Naive thymus-derived CD8-positive, alpha-beta T cell (primary cell): Measurements from ENCODE around the gene EMID1. TPM values are rescaled to one million over a fixed set of nuclear protein-coding genes. Genes with fewer than 3 reads are reported as not detected.

Source experiments
- polyA plus RNA-seq, 3 donors: library from polyadenylated mRNA; unstranded; fragments of 300-500 nt; fragmentation: Illumina TruSeq; gene quantifications; one replicate each; pipeline ENCODE4 v1.2.3, GENCODE V29; 2021
- total RNA-seq, 8 experiments: library from RNA in 2 of 8; stranded (reverse) in 2 of 8; gene quantifications; one replicate each; pipeline ENCODE4 v1.2.3 and lab custom pipeline; 2021 to 2026

EMID1 gene
- total and polyA plus RNA-seq, 5 experiments from 2014 or later, result not detected

Other genes starting within 250 kb of the EMID1 start
- not detected for gene C22orf31, start 144.1 kb upstream of the EMID1 start, total RNA-seq
- gene C22orf31, start 144.1 kb upstream of the EMID1 start, polyA plus RNA-seq, result not detected
- not detected for gene KREMEN1, start 132.9 kb upstream of the EMID1 start, total RNA-seq
- not detected for gene KREMEN1, start 132.9 kb upstream of the EMID1 start, polyA plus RNA-seq
- gene RHBDD3, start 62.1 kb downstream of the EMID1 start, total RNA-seq, result 10 to 100 TPM; 18.7 to 19.2 TPM
- 10 to 100 TPM in 1 of 3 donors, 1 to 10 TPM in 2; 4.7 to 13.1 (median 4.9) TPM for gene RHBDD3, start 62.1 kb downstream of the EMID1 start, polyA plus RNA-seq
- 100 to 1,000 TPM; 290 to 292 TPM for gene EWSR1, start 62.4 kb downstream of the EMID1 start, total RNA-seq
- gene EWSR1, start 62.4 kb downstream of the EMID1 start, polyA plus RNA-seq, result 100 to 1,000 TPM; 141 to 215 (median 175) TPM
- gene GAS2L1, start 100.8 kb downstream of the EMID1 start, total RNA-seq, result not detected
- under 1 TPM in 1 of 3 donors, not detected in 2; 0.54 TPM for gene GAS2L1, start 100.8 kb downstream of the EMID1 start, polyA plus RNA-seq
- gene RASL10A, start 109.8 kb downstream of the EMID1 start, total RNA-seq, result 1 to 10 TPM in 1 of 2 experiments, under 1 TPM in 1; 0.49 to 1.3 TPM
- not detected for gene RASL10A, start 109.8 kb downstream of the EMID1 start, polyA plus RNA-seq
- gene AP1B1, start 182.7 kb downstream of the EMID1 start, total RNA-seq, result 10 to 100 TPM; 44.7 to 45.3 TPM
- gene AP1B1, start 182.7 kb downstream of the EMID1 start, polyA plus RNA-seq, result 10 to 100 TPM; 10.9 to 19.8 (median 11.3) TPM
- gene RFPL1, start 232.7 kb downstream of the EMID1 start, total RNA-seq, result not detected
- under 1 TPM in 1 of 3 donors, not detected in 2; 0.11 TPM for gene RFPL1, start 232.7 kb downstream of the EMID1 start, polyA plus RNA-seq